SK-N-SH treated with all-trans-retinoic acid at 6 μM for 48 hours (cell line): ENCODE data around the gene ST3GAL6.

ENCODE experiments used
- ARNTL ChIP-seq: fragments of 450-650 bp; formaldehyde crosslinking; IDR thresholded peaks from 2 replicates; pipeline ENCODE4 v1.5.0; 2020; ENCODE audit warnings: low read depth, mild to moderate bottlenecking, moderate library complexity, borderline replicate concordance
- CSDC2 ChIP-seq: fragments of 250-450 bp; sonication (Bioruptor Pico); IDR thresholded peaks from 2 replicates; pipeline ENCODE4 v1.5.0; 2020; ENCODE audit warnings: mild to moderate bottlenecking, moderate library complexity
- CSRNP3 ChIP-seq: fragments of 250-450 bp; sonication (Bioruptor Pico); IDR thresholded peaks from 2 replicates; pipeline ENCODE4 v1.5.1; 2021; ENCODE audit warnings: mild to moderate bottlenecking, moderate library complexity
- RARB ChIP-seq: fragments of 250-450 bp; sonication (Bioruptor Pico); IDR thresholded peaks from 2 replicates; pipeline ENCODE4 v1.8.0; 2021; ENCODE audit warnings: mild to moderate bottlenecking, moderate library complexity
- ZFP30 ChIP-seq: fragments of 450-650 bp; formaldehyde crosslinking; IDR thresholded peaks from 2 replicates; pipeline ENCODE4 v1.5.0; 2022; ENCODE audit warnings: mild to moderate bottlenecking, moderate library complexity
- ZNF8 ChIP-seq: fragments of 450-650 bp; formaldehyde crosslinking; IDR thresholded peaks from 2 replicates; pipeline ENCODE4 v1.5.0; 2020; ENCODE audit warnings: mild to moderate bottlenecking, moderate library complexity
- TF ChIP-seq, protein P1 (sequence below): fragments of 250-450 bp; sonication (Bioruptor Pico); IDR thresholded peaks from 2 replicates; pipeline ENCODE4 v1.5.0; 2020; ENCODE audit warnings: mild to moderate bottlenecking, moderate library complexity
- TF ChIP-seq, protein P2 (sequence below): fragments of 250-450 bp; sonication (Bioruptor Pico); IDR thresholded peaks from 2 replicates; pipeline ENCODE4 v1.8.0; 2020; ENCODE audit warnings: mild to moderate bottlenecking, moderate library complexity, borderline replicate concordance
- TF ChIP-seq, protein P3 (sequence below): fragments of 250-450 bp; sonication (Bioruptor Pico); IDR thresholded peaks from 2 replicates; pipeline ENCODE4 v1.5.1; 2020; ENCODE audit warnings: low read depth, mild to moderate bottlenecking, moderate library complexity

GRCh38 chr3:98740324-98740723 is 22.8 kb upstream of the ST3GAL6 start:
- TF ChIP-seq ZFP30 (CRISPR knock-in tag) (no peak), CSRNP3 (CRISPR knock-in tag) (no peak), RARB (CRISPR knock-in tag) (no peak), ARNTL (CRISPR knock-in tag) (no peak), CSDC2 (CRISPR knock-in tag) (no peak), ZNF8 (CRISPR knock-in tag) (no peak)
- TF ChIP-seq, protein P1, sequence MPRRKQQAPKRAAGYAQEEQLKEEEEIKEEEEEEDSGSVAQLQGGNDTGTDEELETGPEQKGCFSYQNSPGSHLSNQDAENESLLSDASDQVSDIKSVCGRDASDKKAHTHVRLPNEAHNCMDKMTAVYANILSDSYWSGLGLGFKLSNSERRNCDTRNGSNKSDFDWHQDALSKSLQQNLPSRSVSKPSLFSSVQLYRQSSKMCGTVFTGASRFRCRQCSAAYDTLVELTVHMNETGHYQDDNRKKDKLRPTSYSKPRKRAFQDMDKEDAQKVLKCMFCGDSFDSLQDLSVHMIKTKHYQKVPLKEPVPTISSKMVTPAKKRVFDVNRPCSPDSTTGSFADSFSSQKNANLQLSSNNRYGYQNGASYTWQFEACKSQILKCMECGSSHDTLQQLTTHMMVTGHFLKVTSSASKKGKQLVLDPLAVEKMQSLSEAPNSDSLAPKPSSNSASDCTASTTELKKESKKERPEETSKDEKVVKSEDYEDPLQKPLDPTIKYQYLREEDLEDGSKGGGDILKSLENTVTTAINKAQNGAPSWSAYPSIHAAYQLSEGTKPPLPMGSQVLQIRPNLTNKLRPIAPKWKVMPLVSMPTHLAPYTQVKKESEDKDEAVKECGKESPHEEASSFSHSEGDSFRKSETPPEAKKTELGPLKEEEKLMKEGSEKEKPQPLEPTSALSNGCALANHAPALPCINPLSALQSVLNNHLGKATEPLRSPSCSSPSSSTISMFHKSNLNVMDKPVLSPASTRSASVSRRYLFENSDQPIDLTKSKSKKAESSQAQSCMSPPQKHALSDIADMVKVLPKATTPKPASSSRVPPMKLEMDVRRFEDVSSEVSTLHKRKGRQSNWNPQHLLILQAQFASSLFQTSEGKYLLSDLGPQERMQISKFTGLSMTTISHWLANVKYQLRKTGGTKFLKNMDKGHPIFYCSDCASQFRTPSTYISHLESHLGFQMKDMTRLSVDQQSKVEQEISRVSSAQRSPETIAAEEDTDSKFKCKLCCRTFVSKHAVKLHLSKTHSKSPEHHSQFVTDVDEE (CRISPR knock-in tag): no peak
- TF ChIP-seq, protein P2, sequence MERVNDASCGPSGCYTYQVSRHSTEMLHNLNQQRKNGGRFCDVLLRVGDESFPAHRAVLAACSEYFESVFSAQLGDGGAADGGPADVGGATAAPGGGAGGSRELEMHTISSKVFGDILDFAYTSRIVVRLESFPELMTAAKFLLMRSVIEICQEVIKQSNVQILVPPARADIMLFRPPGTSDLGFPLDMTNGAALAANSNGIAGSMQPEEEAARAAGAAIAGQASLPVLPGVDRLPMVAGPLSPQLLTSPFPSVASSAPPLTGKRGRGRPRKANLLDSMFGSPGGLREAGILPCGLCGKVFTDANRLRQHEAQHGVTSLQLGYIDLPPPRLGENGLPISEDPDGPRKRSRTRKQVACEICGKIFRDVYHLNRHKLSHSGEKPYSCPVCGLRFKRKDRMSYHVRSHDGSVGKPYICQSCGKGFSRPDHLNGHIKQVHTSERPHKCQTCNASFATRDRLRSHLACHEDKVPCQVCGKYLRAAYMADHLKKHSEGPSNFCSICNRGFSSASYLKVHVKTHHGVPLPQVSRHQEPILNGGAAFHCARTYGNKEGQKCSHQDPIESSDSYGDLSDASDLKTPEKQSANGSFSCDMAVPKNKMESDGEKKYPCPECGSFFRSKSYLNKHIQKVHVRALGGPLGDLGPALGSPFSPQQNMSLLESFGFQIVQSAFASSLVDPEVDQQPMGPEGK: no peak
- TF ChIP-seq, protein P3, sequence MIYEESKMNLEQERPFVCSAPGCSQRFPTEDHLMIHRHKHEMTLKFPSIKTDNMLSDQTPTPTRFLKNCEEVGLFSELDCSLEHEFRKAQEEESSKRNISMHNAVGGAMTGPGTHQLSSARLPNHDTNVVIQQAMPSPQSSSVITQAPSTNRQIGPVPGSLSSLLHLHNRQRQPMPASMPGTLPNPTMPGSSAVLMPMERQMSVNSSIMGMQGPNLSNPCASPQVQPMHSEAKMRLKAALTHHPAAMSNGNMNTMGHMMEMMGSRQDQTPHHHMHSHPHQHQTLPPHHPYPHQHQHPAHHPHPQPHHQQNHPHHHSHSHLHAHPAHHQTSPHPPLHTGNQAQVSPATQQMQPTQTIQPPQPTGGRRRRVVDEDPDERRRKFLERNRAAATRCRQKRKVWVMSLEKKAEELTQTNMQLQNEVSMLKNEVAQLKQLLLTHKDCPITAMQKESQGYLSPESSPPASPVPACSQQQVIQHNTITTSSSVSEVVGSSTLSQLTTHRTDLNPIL (CRISPR knock-in tag): no peak
